Measurements from ENCODE around the gene LRRC45.

DNA sequence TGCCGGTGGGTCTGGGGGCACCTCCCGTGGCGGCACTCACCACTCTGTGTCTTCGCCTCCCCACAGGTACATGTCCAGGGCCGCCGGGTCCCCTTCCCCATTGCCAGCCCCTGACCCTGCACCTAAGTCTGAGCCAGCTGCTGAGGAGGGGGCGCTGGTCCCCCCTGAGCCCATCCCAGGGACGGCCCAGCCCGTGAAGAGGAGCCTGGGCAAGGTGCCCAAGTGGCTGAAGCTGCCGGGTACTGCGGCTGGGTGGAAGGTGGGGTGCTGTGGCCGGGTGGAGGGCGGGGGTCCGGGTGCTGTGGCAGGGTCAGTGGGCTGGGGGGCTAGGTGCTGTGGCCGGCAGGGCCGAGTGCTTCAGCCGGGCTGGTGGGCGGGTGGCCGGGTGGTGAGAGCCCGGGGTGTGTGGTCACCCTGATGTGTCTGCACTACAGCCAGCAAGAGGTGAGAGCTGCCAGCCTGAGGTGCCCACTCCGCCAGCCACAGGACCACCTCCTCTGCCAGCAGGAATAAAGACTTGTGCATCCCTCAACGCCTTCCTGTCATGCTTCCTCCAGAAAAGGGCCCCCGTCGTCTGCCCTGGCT is 6.1 kb upstream of the LRRC45 start:
- TF ChIP-seq POLR2A (IDR thresholded peaks at IDR 0.05; ENCODE audit: low read length) (no peak), GATA1 (IDR thresholded peaks at IDR 0.05; ENCODE audit: low read depth, low read length) (no peak)
